Left ventricle myocardium inferior (tissue), 1 donor: ENCODE results near the gene TTLL11. TPM values are rescaled to one million over a fixed set of nuclear protein-coding genes. Genes with fewer than 3 reads are reported as not detected.

Experiments
- DNase-seq: peaks from one replicate; pipeline ENCODE4 v3.0.0-alpha.2; 2020
- H3K27ac ChIP-seq: fragments of 200-600 bp; replicated peaks from 2 replicates; pipeline ENCODE4 v1.8.0; 2021
- H3K27me3 ChIP-seq: fragments of 200-600 bp; 2 replicates; pipeline ENCODE4 v1.8.0; 2021; ENCODE audit warnings: low read depth
- H3K36me3 ChIP-seq: fragments of 200-600 bp; 2 replicates; pipeline ENCODE4 v1.8.0; 2021
- H3K4me1 ChIP-seq: fragments of 200-600 bp; 2 replicates; pipeline ENCODE4 v1.8.0; 2021
- H3K4me3 ChIP-seq: fragments of 200-600 bp; 2 replicates; pipeline ENCODE4 v1.8.0; 2021; ENCODE audit warnings: mild to moderate bottlenecking, moderate library complexity
- H3K9me3 ChIP-seq: fragments of 200-600 bp; replicated peaks from 2 replicates; pipeline ENCODE4 v1.8.0; 2021
- CTCF ChIP-seq: fragments of 200-600 bp; IDR thresholded peaks from 2 replicates; pipeline ENCODE4 v1.8.0; 2021; ENCODE audit warnings: antibody characterized with exemption, mild to moderate bottlenecking, borderline replicate concordance
- intact Hi-C: fragments of 100-400 bp; cut with micrococcal nuclease; formaldehyde crosslinking; loops from one replicate; pipeline ENCODE4 v1.11.0; 2022
- total RNA-seq: library from RNA; stranded (reverse); fragmentation: NEBNext Ultra II Directional; extraction: Animal tissue kit (Norgen Biotek cat#: 25700); gene quantifications from one replicate; pipeline ENCODE4 v1.2.1, GENCODE V29; 2021
- donor health status: DM: no; HTN: yes; CAD: no; lungs with severe emphysema.

TTLL11 gene
- total RNA-seq, 1 donor from 2014 or later: 7.3 TPM

GRCh38 chr9:122080986-122081385 is 12.1 kb downstream of the TTLL11 start:
- H3K4me3 ChIP-seq: no peak overlapping the region
- no peaks in the 10 kb centered on the region for H3K27me3 ChIP-seq
- TF ChIP-seq CTCF: no peak
- no peaks in the 10 kb centered on the region for H3K36me3 ChIP-seq
- no peak overlapping the region for H3K27ac ChIP-seq
- H3K9me3 ChIP-seq: peaks cover 14% of the 10 kb centered on the region
- intact Hi-C loops: no loop called here
- H3K4me1 ChIP-seq: peaks cover 4% of the 10 kb centered on the region
- no peak for DNase-seq

GRCh38 chr9:122078557-122078956 is 14.6 kb downstream of the TTLL11 start:
- Histone ChIP-seq H3K4me3 (no peak overlapping the region), H3K27ac (no peak overlapping the region), H3K36me3 (no peaks in the 10 kb centered on the region), H3K9me3 (peaks cover 14% of the 10 kb centered on the region), H3K4me1 (peaks cover 17% of the 10 kb centered on the region), H3K27me3 (no peaks in the 10 kb centered on the region)
- no peak for TF ChIP-seq CTCF
- intact Hi-C loops: no loop called here
- DNase-seq: no peak

- Histone ChIP-seq H3K27ac (no peak overlapping the region), H3K9me3 (peaks cover 14% of the 10 kb centered on the region), H3K4me3 (no peak overlapping the region), H3K4me1 (peaks cover 17% of the 10 kb centered on the region), H3K36me3 (no peaks in the 10 kb centered on the region), H3K27me3 (no peaks in the 10 kb centered on the region)
- intact Hi-C loops: no loop called here
- no peak for TF ChIP-seq CTCF
- no peak for DNase-seq
Measured at GRCh38 chr9:122076773-122077172, 16.3 kb downstream of the TTLL11 start.

GRCh38 chr9:122076117-122076516 is 17.0 kb downstream of the TTLL11 start:
- Histone ChIP-seq H3K36me3 (no peaks in the 10 kb centered on the region), H3K27ac (peak overlapping the region; percentile 18), H3K4me3 (no peak overlapping the region), H3K9me3 (peaks cover 14% of the 10 kb centered on the region), H3K4me1 (peaks cover 17% of the 10 kb centered on the region), H3K27me3 (no peaks in the 10 kb centered on the region)
- no peak for TF ChIP-seq CTCF
- intact Hi-C loops: no loop called here
- DNase-seq: peak; percentile 21

- no peak for TF ChIP-seq CTCF
- H3K27me3 ChIP-seq: no peaks in the 10 kb centered on the region
- peak overlapping the region; percentile 18 for H3K27ac ChIP-seq
- intact Hi-C loops: no loop called here
- no peak for DNase-seq
- H3K4me1 ChIP-seq: peaks cover 17% of the 10 kb centered on the region
- peaks cover 14% of the 10 kb centered on the region for H3K9me3 ChIP-seq
- no peaks in the 10 kb centered on the region for H3K36me3 ChIP-seq
- no peak overlapping the region for H3K4me3 ChIP-seq
Measured at GRCh38 chr9:122075135-122076030, 17.7 kb downstream of the TTLL11 start.
